K562 (cell line): ENCODE results near the gene EFCAB5. TPM values are rescaled to one million over a fixed set of nuclear protein-coding genes. Genes with fewer than 3 reads are reported as not detected.

Experiments
- ATAC-seq: fragments of 200-7000 bp; cut with Tn5 transposase; 3 replicates; pipeline ENCODE4 v1.9.1; 2020; ENCODE audit warnings: moderate library complexity
- BruUV-seq: library from RNA; stranded (reverse); fragments of 400-500 nt; replicated peaks from 2 replicates; lab custom pipeline; 2021; lab: Mats Ljungman, UMichigan
- CTCF ChIA-PET: fragments of 300-600 bp; formaldehyde crosslinking; extraction: SDS; loops from one replicate; lab custom pipeline; 2021; ENCODE audit warnings: low intra/inter-chr PET ratio; lab: Yijun Ruan, JAX
- POLR2A ChIA-PET: fragments of 300-600, 350-650 bp; sonication (Branson Sonifier 250); formaldehyde crosslinking; extraction: SDS; loops from one replicate; lab custom pipeline; 2021; ENCODE audit warnings: antibody characterized with exemption, inconsistent platforms; lab: Yijun Ruan, JAX
- DNase-seq, 4 experiments: peaks; one replicate each; pipeline versions ENCODE4 v3.0.0 to v3.0.0-alpha.2; 2011 to 2018; ENCODE audit warnings: low spot score in 3 of 4, mixed read lengths in 3 of 4; ENCODE audit errors: extremely low read depth in 1 of 4
- FAIRE-seq: peaks from 2 replicates; lab custom pipeline; 2011; peaks lifted over from hg19 to GRCh38; lab: Jason Lieb, UNC
- H2AFZ ChIP-seq: 2 replicates; pipeline ENCODE4 v1.6.0; 2011; ENCODE audit warnings: low read depth, low read length, control low read depth, inconsistent platforms
- H3K27ac ChIP-seq: fragments of 200-600 bp; 3 replicates; pipeline ENCODE4 v1.8.0; 2011; ENCODE audit warnings: low read depth, mild to moderate bottlenecking, control low read depth, inconsistent platforms, low read length, moderate library complexity, mixed read lengths; ENCODE audit errors: extremely low read depth
- H3K27me3 ChIP-seq, 2 experiments: fragments of 300-600 bp in 1 of 2; 2 replicates in 1 of 2; 3 replicates in 1 of 2; pipeline versions ENCODE4 v1.6.0 to v1.8.0; 2011; ENCODE audit warnings: inconsistent platforms in 2 of 2, low read length in 2 of 2, mild to moderate bottlenecking in 1 of 2, mixed read lengths in 1 of 2, moderate library complexity in 1 of 2; ENCODE audit not compliant: control insufficient read depth in 2 of 2, insufficient read depth in 2 of 2
- H3K36me3 ChIP-seq: fragments of 300-600 bp; 3 replicates; pipeline ENCODE4 v1.8.0; 2011; ENCODE audit warnings: mild to moderate bottlenecking, low read length, inconsistent platforms; ENCODE audit not compliant: control insufficient read depth, insufficient read depth
- H3K4me1 ChIP-seq, 2 experiments: fragments of 200-600 bp in 1 of 2; replicated peaks in 1 of 2; 2 replicates in 1 of 2; 3 replicates in 1 of 2; pipeline versions ENCODE4 v1.5.1 to v1.8.0; 2011; ENCODE audit warnings: inconsistent platforms in 2 of 2, low read length in 2 of 2, mild to moderate bottlenecking in 1 of 2, mixed read lengths in 1 of 2, moderate library complexity in 1 of 2; ENCODE audit not compliant: control insufficient read depth in 2 of 2, insufficient read depth in 2 of 2
- H3K4me2 ChIP-seq: 2 replicates; pipeline ENCODE4 v1.6.1; 2011; ENCODE audit warnings: low read length, control low read depth, inconsistent platforms, mixed read lengths; ENCODE audit not compliant: insufficient read depth
- H3K4me3 ChIP-seq: fragments of 200-600 bp; sonication (generic), shearing (Covaris generic); 2 replicates; pipeline ENCODE4 v1.5.1; 2016; ENCODE audit warnings: control low read depth, inconsistent platforms
- H3K79me2 ChIP-seq: fragments of 200-600 bp; 3 replicates; pipeline ENCODE4 v1.8.0; 2011; ENCODE audit warnings: low read length, inconsistent platforms; ENCODE audit not compliant: control insufficient read depth, insufficient read depth
- H3K9ac ChIP-seq, 2 experiments: 2 replicates each; pipeline versions ENCODE4 v1.6.0 to v1.6.1; 2011; ENCODE audit warnings: low read depth in 2 of 2, low read length in 2 of 2, control low read depth in 1 of 2, inconsistent platforms in 1 of 2, mild to moderate bottlenecking in 1 of 2, mixed read lengths in 1 of 2; ENCODE audit not compliant: insufficient read depth in 1 of 2
- H3K9me1 ChIP-seq: one replicate; pipeline ENCODE4 v1.6.0; 2011; ENCODE audit warnings: inconsistent platforms, mild to moderate bottlenecking, low read length, moderate library complexity; ENCODE audit not compliant: control insufficient read depth, insufficient read depth
- H3K9me3 ChIP-seq: replicated peaks from 2 replicates; pipeline ENCODE4 v1.5.1; 2011; ENCODE audit warnings: low read depth, low read length, inconsistent platforms; ENCODE audit not compliant: control insufficient read depth, insufficient read depth
- H4K20me1 ChIP-seq: replicated peaks from 2 replicates; pipeline ENCODE4 v1.6.1; 2011; ENCODE audit warnings: low read length, inconsistent platforms, mixed read lengths; ENCODE audit not compliant: control insufficient read depth, insufficient read depth
- CEBPZ ChIP-seq: fragments of 150-350 bp; IDR thresholded peaks from 2 replicates; pipeline ENCODE4 v1.6.1; 2014; ENCODE audit warnings: low read depth, mild to moderate bottlenecking, low read length, borderline replicate concordance
- RBM15 ChIP-seq: fragments of 200-400 bp; formaldehyde crosslinking; IDR thresholded peaks from 2 replicates; pipeline ENCODE4 v1.6.1; 2018; ENCODE audit warnings: mild to moderate bottlenecking, low read length, moderate library complexity; ENCODE audit not compliant: insufficient read depth
- REST ChIP-seq, 2 experiments: fragments of 450-650 bp; formaldehyde crosslinking in 1 of 2; IDR thresholded peaks; 2 replicates each; pipeline versions ENCODE4 v1.4.0 to v1.6.1; 2014 to 2020; ENCODE audit warnings: mild to moderate bottlenecking in 2 of 2, borderline replicate concordance in 1 of 2, low read depth in 1 of 2
- SMC3 ChIP-seq: conservative IDR thresholded peaks from 2 replicates; pipeline ENCODE4 v1.6.1; 2011; ENCODE audit warnings: low read depth, low read length, improper control_type of control experiment; ENCODE audit not compliant: insufficient read depth
- TAL1 ChIP-seq: fragments of 450-650 bp; IDR thresholded peaks from 2 replicates; pipeline ENCODE4 v1.6.1; 2016; ENCODE audit warnings: mild to moderate bottlenecking
- ZNF280A ChIP-seq: fragments of 450-650 bp; IDR thresholded peaks from 2 replicates; pipeline ENCODE4 v1.6.1; 2018; ENCODE audit warnings: mild to moderate bottlenecking, low read depth; ENCODE audit not compliant: partially characterized antibody
- WGBS: fragments of 100-300 bp; shearing (Covaris generic); methylation state at CpG from one replicate; pipeline ENCODE4 v1.1.6; 2016; ENCODE audit warnings: low coverage, mixed read lengths; ENCODE audit not compliant: insufficient coverage; ENCODE audit errors: missing lambda C conversion rate; 5-methylcytosine and 5-hydroxymethylcytosine counted together
- in situ Hi-C: fragments of 300-500 bp; cut with MboI; formaldehyde crosslinking; loops from 4 replicates; pipeline ENCODE4 v1.15.0; 2018; ENCODE audit warnings: inconsistent platforms, mixed read lengths
- intact Hi-C: fragments of 100-400 bp; cut with micrococcal nuclease; formaldehyde crosslinking; loops from 2 replicates; pipeline ENCODE4 v1.14.2; 2022
- polyA plus RNA-seq, 8 experiments: library from polyadenylated mRNA; depleted of rRNA in 4 of 8; stranded (reverse) in 5 of 8; unstranded in 3 of 8; fragments of >200 nt; fragmentation: Nextera tagmentation in 2 of 8; fragmentation: Illumina TruSeq in 1 of 8; extraction: Ambion mirVana in 2 of 8; extraction: Trizol in 1 of 8; gene quantifications; 2 replicates each; pipeline versions ENCODE4 v1.2.1 to v1.2.3, GENCODE V29; 2011 to 2014; ENCODE audit warnings: inconsistent platforms in 1 of 8, missing spikeins in 1 of 8
- total RNA-seq, 7 experiments: library from RNA; depleted of rRNA in 6 of 7; stranded (reverse); fragments of >200 nt in 6 of 7; fragmentation: Illumina TruSeq in 2 of 7; extraction: Trizol in 2 of 7; gene quantifications; 2 replicates each; pipeline versions ENCODE4 v1.2.1 to v1.2.3, GENCODE V29; 2011 to 2021; ENCODE audit warnings: low replicate concordance in 1 of 7

EFCAB5 gene
- total and polyA plus RNA-seq, 9 of the 15 experiments (the other 6 are each of a cell fraction or from before 2014, with no cell fraction given) = 0.06 to 0.11 TPM; not detected in 7

- Histone ChIP-seq H3K9ac (no peak overlapping the region), H3K9me3 (no peaks in the 10 kb centered on the region), H3K4me1 (peaks cover 0 to 7% of the 10 kb centered on the region in 2 experiments; a peak in 3 of 5 replicates), H4K20me1 (no peaks in the 10 kb centered on the region), H3K4me2 (no peak overlapping the region), H3K9me1 (no peaks in the 10 kb centered on the region), H2AFZ (no peak overlapping the region), H3K79me2 (peaks cover 15% of the 10 kb centered on the region), H3K36me3 (no peaks in the 10 kb centered on the region), H3K4me3 (no peak overlapping the region), H3K27me3 (no peaks in the 10 kb centered on the region), H3K27ac (no peak overlapping the region)
- DNase-seq = peak in 1 of 4 experiments; percentile 21
- 8% methylated on average over 2 of the region's 2 CpGs for WGBS
- BruUV-seq = no TSS peak
- ChIA-PET CTCF (interaction anchor here (0.6 to 1.3 kb wide), 4 partner anchors 65 to 349 kb away, joined by 3 to 4 read pairs (median 3); no protein-coding TSS in a partner anchor), POLR2A (interaction anchor here (1.0 kb wide), 1 partner anchor 262 kb away, joined by 4 read pairs; no protein-coding TSS in a partner anchor)
- in situ Hi-C loops = loop anchor here (5.0 kb wide), 1 partner anchor 291 kb away; no protein-coding TSS in a partner anchor
- no peak for FAIRE-seq
- ATAC-seq = no peak
- intact Hi-C loops = loop anchor here (5.0 kb wide), 3 partner anchors 66 to 89 kb away; no protein-coding TSS in a partner anchor
- TF ChIP-seq RBM15 (no peak), CEBPZ (no peak), SMC3 (0 out of 2 replicates have a peak, but pooled peaks have one; percentile 15), ZNF280A (no peak), REST (IDR thresholded peaks at IDR 0.05; ENCODE audit: borderline replicate concordance) (peak; percentile 35; the same call in 1 of the 2 replicates), REST (CRISPR knock-in tag; IDR thresholded peaks at IDR 0.05; ENCODE audit: low read depth) (no peak), TAL1 (no peak)
These were observed 8.1 kb upstream of the EFCAB5 start for GRCh38 chr17:29933379-29933778.
